Parathyroid adenoma (tissue), 2 donors: ENCODE results near the gene CTXN1.

Experiments
- H2AFZ ChIP-seq: fragments of 300-600 bp; sonication (generic); one replicate; pipeline ENCODE4 v1.7.0; 2017; ENCODE audit warnings: antibody characterized with exemption, mild to moderate bottlenecking
- H3K27ac ChIP-seq: fragments of 300-600 bp; sonication (generic); one replicate; pipeline ENCODE4 v1.7.0; 2017
- H3K27me3 ChIP-seq: fragments of 300-600 bp; sonication (generic); one replicate; pipeline ENCODE4 v1.7.0; 2017; ENCODE audit warnings: low read length; ENCODE audit not compliant: control insufficient read depth, insufficient read depth
- H3K36me3 ChIP-seq: fragments of 300-600 bp; sonication (generic); one replicate; pipeline ENCODE4 v1.7.0; 2017; ENCODE audit warnings: low read length; ENCODE audit not compliant: control insufficient read depth, insufficient read depth
- H3K4me1 ChIP-seq: fragments of 300-600 bp; sonication (generic); one replicate; pipeline ENCODE4 v1.7.0; 2017; ENCODE audit warnings: control low read depth
- H3K4me2 ChIP-seq: fragments of 300-600 bp; sonication (generic); one replicate; pipeline ENCODE4 v1.7.0; 2017; ENCODE audit warnings: low read length
- H3K4me3 ChIP-seq: fragments of 300-600 bp; sonication (generic); one replicate; pipeline ENCODE4 v1.7.0; 2017; ENCODE audit warnings: low read depth, low read length
- H3K79me2 ChIP-seq: fragments of 300-600 bp; sonication (generic); one replicate; pipeline ENCODE4 v1.7.0; 2017; ENCODE audit warnings: control low read depth
- H3K9ac ChIP-seq: fragments of 300-600 bp; sonication (generic); one replicate; pipeline ENCODE4 v1.7.0; 2017; ENCODE audit warnings: mild to moderate bottlenecking
- H3K9me3 ChIP-seq: fragments of 300-600 bp; sonication (generic); one replicate; pipeline ENCODE4 v1.7.0; 2017; ENCODE audit warnings: low read length; ENCODE audit not compliant: control insufficient read depth
- TF ChIP-seq, protein P1 (sequence below): fragments of 300-600 bp; sonication (generic); IDR thresholded peaks from one replicate; pipeline ENCODE4 v1.7.0; 2017; ENCODE audit warnings: antibody characterized with exemption, mild to moderate bottlenecking
- donor health status: primary hyperparathyroidism.

CTXN1 gene

DNA sequence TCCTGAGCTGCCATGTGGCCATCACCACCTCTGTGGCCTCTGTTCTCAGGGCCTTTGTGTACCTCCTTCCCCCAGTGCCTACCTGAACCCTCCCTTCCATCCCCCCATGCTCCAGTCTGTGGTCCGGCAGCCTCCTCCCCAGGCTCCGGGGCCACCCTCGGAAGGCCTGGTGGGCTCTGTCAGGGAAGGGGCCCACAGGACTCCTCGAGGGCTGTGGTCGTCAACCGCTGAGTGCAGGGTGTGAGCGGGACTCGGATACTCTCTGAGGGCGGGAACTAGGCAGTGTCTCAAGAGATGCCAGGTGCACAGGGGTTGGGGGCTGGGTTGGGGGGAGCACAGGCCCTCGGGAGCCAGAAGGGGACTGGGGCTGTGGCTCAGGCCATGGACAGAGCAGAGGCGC lies 18.4 kb downstream of the CTXN1 start:
- Histone ChIP-seq H3K79me2 (peaks cover 37% of the 10 kb centered on the region), H3K4me1 (peaks cover 19% of the 10 kb centered on the region), H3K27ac (no peak overlapping the region), H3K9me3 (no peaks in the 10 kb centered on the region), H3K9ac (no peak overlapping the region), H3K36me3 (no peaks in the 10 kb centered on the region), H3K27me3 (no peaks in the 10 kb centered on the region), H3K4me2 (no peak overlapping the region), H2AFZ (no peak overlapping the region), H3K4me3 (no peak overlapping the region)
- TF ChIP-seq, protein P1, sequence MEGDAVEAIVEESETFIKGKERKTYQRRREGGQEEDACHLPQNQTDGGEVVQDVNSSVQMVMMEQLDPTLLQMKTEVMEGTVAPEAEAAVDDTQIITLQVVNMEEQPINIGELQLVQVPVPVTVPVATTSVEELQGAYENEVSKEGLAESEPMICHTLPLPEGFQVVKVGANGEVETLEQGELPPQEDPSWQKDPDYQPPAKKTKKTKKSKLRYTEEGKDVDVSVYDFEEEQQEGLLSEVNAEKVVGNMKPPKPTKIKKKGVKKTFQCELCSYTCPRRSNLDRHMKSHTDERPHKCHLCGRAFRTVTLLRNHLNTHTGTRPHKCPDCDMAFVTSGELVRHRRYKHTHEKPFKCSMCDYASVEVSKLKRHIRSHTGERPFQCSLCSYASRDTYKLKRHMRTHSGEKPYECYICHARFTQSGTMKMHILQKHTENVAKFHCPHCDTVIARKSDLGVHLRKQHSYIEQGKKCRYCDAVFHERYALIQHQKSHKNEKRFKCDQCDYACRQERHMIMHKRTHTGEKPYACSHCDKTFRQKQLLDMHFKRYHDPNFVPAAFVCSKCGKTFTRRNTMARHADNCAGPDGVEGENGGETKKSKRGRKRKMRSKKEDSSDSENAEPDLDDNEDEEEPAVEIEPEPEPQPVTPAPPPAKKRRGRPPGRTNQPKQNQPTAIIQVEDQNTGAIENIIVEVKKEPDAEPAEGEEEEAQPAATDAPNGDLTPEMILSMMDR: no peak

DNA sequence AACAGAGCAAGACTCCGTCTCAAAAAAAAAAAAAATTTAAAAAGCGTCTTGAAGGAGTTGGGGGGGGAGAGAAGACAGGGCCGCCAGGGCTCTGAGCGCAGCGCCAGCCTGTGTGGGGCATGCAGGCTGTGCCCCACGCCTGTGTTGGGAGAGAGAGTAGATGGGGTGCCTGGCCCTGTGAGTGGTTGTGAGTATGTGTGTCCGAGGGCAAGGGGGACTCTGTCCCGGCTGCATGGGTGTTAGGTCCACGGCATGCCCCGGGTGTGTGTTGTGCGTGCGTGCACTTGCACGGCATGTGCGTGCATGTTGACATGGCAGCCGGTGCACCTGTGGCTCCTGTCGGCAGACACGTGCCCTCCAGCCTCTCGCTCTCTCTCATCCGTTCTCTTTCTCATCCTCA lies 18.8 kb downstream of the CTXN1 start:
- Histone ChIP-seq H3K9me3 (no peaks in the 10 kb centered on the region), H3K4me1 (peaks cover 20% of the 10 kb centered on the region), H3K36me3 (no peaks in the 10 kb centered on the region), H3K27ac (no peak overlapping the region), H3K4me2 (no peak overlapping the region), H3K79me2 (peaks cover 37% of the 10 kb centered on the region), H3K4me3 (no peak overlapping the region), H2AFZ (no peak overlapping the region), H3K9ac (no peak overlapping the region), H3K27me3 (no peaks in the 10 kb centered on the region)
- TF ChIP-seq, protein P1: no peak

- peaks cover 37% of the 10 kb centered on the region for H3K79me2 ChIP-seq
- H3K27ac ChIP-seq: no peak overlapping the region
- H3K4me3 ChIP-seq: no peak overlapping the region
- H3K9me3 ChIP-seq: no peaks in the 10 kb centered on the region
- peaks cover 20% of the 10 kb centered on the region for H3K4me1 ChIP-seq
- H3K36me3 ChIP-seq: no peaks in the 10 kb centered on the region
- H2AFZ ChIP-seq: no peak overlapping the region
- H3K27me3 ChIP-seq: no peaks in the 10 kb centered on the region
- TF ChIP-seq, protein P1: no peak
- no peak overlapping the region for H3K9ac ChIP-seq
- no peak overlapping the region for H3K4me2 ChIP-seq
Measured at GRCh38 chr19:7905859-7906258, 20.1 kb downstream of the CTXN1 start.

DNA sequence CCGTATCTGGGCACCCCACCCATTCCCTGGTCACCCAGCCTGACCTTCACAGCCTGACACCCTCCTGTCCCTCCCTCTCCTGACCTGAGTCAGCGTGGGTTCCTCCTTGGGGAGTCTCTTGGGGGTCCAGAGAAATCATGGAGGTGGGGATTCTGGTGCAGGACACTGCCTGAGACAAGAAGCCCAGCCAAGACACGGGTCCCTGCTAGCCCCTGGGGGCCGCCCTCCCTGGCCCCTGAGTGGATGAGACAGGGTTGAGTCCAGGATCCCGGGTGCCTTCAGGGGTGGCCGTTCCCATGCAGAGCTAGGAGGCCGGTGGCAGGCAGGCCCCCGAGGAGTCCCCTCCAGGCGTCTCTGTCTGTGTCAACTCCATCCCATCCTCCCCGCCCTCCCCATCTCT lies 20.7 kb downstream of the CTXN1 start:
- Histone ChIP-seq H3K79me2 (peaks cover 37% of the 10 kb centered on the region), H3K27me3 (no peaks in the 10 kb centered on the region), H2AFZ (no peak overlapping the region), H3K4me2 (peak overlapping the region; percentile 99), H3K9me3 (no peaks in the 10 kb centered on the region), H3K4me1 (peaks cover 20% of the 10 kb centered on the region), H3K27ac (no peak overlapping the region), H3K4me3 (peak overlapping the region; percentile 94), H3K9ac (no peak overlapping the region), H3K36me3 (no peaks in the 10 kb centered on the region)
- TF ChIP-seq, protein P1: no peak
